IPS-20b (cell line): ENCODE measurements around the gene CYSRT1.

Experiments
- H3K27ac ChIP-seq: one replicate; pipeline ENCODE4 v1.5.1; 2013; ENCODE audit warnings: low read length
- H3K27me3 ChIP-seq: 2 replicates; pipeline ENCODE4 v1.6.1; 2013; ENCODE audit warnings: mild to moderate bottlenecking, low read length, inconsistent platforms; ENCODE audit not compliant: insufficient read depth
- H3K36me3 ChIP-seq: 2 replicates; pipeline ENCODE4 v1.6.1; 2013; ENCODE audit warnings: low read depth, mild to moderate bottlenecking, inconsistent platforms, low read length, moderate library complexity; ENCODE audit not compliant: insufficient read depth
- H3K4me1 ChIP-seq: 2 replicates; pipeline ENCODE4 v1.6.1; 2013; ENCODE audit warnings: mild to moderate bottlenecking, control low read depth, inconsistent platforms, low read length, moderate library complexity; ENCODE audit not compliant: insufficient read depth
- H3K4me3 ChIP-seq: 2 replicates; pipeline ENCODE4 v1.5.1; 2013; ENCODE audit warnings: mild to moderate bottlenecking, low read length, inconsistent platforms
- H3K9ac ChIP-seq: 2 replicates; pipeline ENCODE4 v1.6.1; 2013; ENCODE audit warnings: low read depth, mild to moderate bottlenecking, inconsistent platforms, low read length, moderate library complexity
- H3K9me3 ChIP-seq: 2 replicates; pipeline ENCODE4 v1.6.1; 2013; ENCODE audit warnings: mild to moderate bottlenecking, low read depth, low read length, inconsistent platforms; ENCODE audit not compliant: insufficient read depth

Gene CYSRT1

GRCh38 chr9:137201205-137201868, 23.6 kb upstream of the CYSRT1 start:
- Histone ChIP-seq H3K27me3 (no peaks in the 10 kb centered on the region), H3K27ac (peak overlapping the region; percentile 55), H3K9ac (peak overlapping the region; percentile 88), H3K4me3 (peak overlapping the region; percentile 87), H3K36me3 (no peaks in the 10 kb centered on the region), H3K4me1 (peaks cover 5% of the 10 kb centered on the region), H3K9me3 (no peaks in the 10 kb centered on the region)

- H3K9me3 ChIP-seq: no peaks in the 10 kb centered on the region
- H3K4me3 ChIP-seq: no peak overlapping the region
- H3K27me3 ChIP-seq: no peaks in the 10 kb centered on the region
- no peak overlapping the region for H3K9ac ChIP-seq
- peaks cover 10% of the 10 kb centered on the region; the same call in 1 of the 2 replicates for H3K36me3 ChIP-seq
- peaks cover 9% of the 10 kb centered on the region for H3K4me1 ChIP-seq
- H3K27ac ChIP-seq: no peak overlapping the region
Observed at GRCh38 chr9:137202966-137203365, 22.0 kb upstream of the CYSRT1 start.

- Histone ChIP-seq H3K4me3 (peak overlapping the region; percentile 99), H3K9ac (peak overlapping the region; percentile 98; the same call in 1 of the 2 replicates), H3K36me3 (peaks cover 20% of the 10 kb centered on the region; the same call in 1 of the 2 replicates), H3K27me3 (no peaks in the 10 kb centered on the region), H3K4me1 (peaks cover 9% of the 10 kb centered on the region), H3K9me3 (no peaks in the 10 kb centered on the region), H3K27ac (no peak overlapping the region)
Observed at GRCh38 chr9:137204731-137205125, 20.2 kb upstream of the CYSRT1 start.

GRCh38 chr9:137205126-137206069, 19.6 kb upstream of the CYSRT1 start, which contains the start of the genes NDOR1 and TMEM203:
NDOR1 (plus strand) TSS chr9:137205700; CDS start chr9:137205778, 78 bp downstream.
TMEM203 (minus strand) TSS chr9:137205648; CDS start chr9:137205414, 234 bp downstream.
- no peak within 1 kb of the TSS for H3K27ac ChIP-seq
- peaks cover 20% of the 10 kb centered on the region; the same call in 1 of the 2 replicates for H3K36me3 ChIP-seq
- H3K4me3 ChIP-seq: peak within 1 kb of the TSS; percentile 99
- peak within 1 kb of the TSS; percentile 98 for H3K9ac ChIP-seq
- no peaks in the 10 kb centered on the region for H3K27me3 ChIP-seq
- peaks cover 9% of the 10 kb centered on the region for H3K4me1 ChIP-seq
- H3K9me3 ChIP-seq: no peaks in the 10 kb centered on the region

- H3K4me3 ChIP-seq: peak overlapping the region; percentile 99
- H3K27ac ChIP-seq: no peak overlapping the region
- H3K9ac ChIP-seq: peak overlapping the region; percentile 98; the same call in 1 of the 2 replicates
Observed at GRCh38 chr9:137206602-137207001, 18.4 kb upstream of the CYSRT1 start.

GRCh38 chr9:137211532-137211931, 13.4 kb upstream of the CYSRT1 start:
- no peaks in the 10 kb centered on the region for H3K9me3 ChIP-seq
- H3K36me3 ChIP-seq: peaks cover 37% of the 10 kb centered on the region
- H3K9ac ChIP-seq: no peak overlapping the region
- H3K4me3 ChIP-seq: no peak overlapping the region
- no peak overlapping the region for H3K27ac ChIP-seq
- peaks cover 2% of the 10 kb centered on the region for H3K4me1 ChIP-seq
- H3K27me3 ChIP-seq: no peaks in the 10 kb centered on the region

More at GRCh38 chr9:137206602-137207001, 18.4 kb upstream of the CYSRT1 start:
- no peaks in the 10 kb centered on the region for H3K27me3 ChIP-seq
- H3K9me3 ChIP-seq: no peaks in the 10 kb centered on the region
- peaks cover 20% of the 10 kb centered on the region; the same call in 1 of the 2 replicates for H3K36me3 ChIP-seq
- peaks cover 9% of the 10 kb centered on the region for H3K4me1 ChIP-seq

- no peak overlapping the region for H3K4me3 ChIP-seq
- no peaks in the 10 kb centered on the region for H3K27me3 ChIP-seq
- H3K9me3 ChIP-seq: no peaks in the 10 kb centered on the region
- no peak overlapping the region for H3K27ac ChIP-seq
- peaks cover 32% of the 10 kb centered on the region for H3K36me3 ChIP-seq
- H3K9ac ChIP-seq: no peak overlapping the region
- no peaks in the 10 kb centered on the region for H3K4me1 ChIP-seq
Observed at GRCh38 chr9:137212520-137212919, 12.5 kb upstream of the CYSRT1 start.

GRCh38 chr9:137213160-137214060, 11.6 kb upstream of the CYSRT1 start:
- H3K9me3 ChIP-seq: no peaks in the 10 kb centered on the region
- H3K4me1 ChIP-seq: no peaks in the 10 kb centered on the region
- H3K9ac ChIP-seq: no peak overlapping the region
- no peak overlapping the region for H3K27ac ChIP-seq
- H3K36me3 ChIP-seq: peaks cover 29% of the 10 kb centered on the region
- no peaks in the 10 kb centered on the region for H3K27me3 ChIP-seq
- no peak overlapping the region for H3K4me3 ChIP-seq

GRCh38 chr9:137214620-137215019, 10.4 kb upstream of the CYSRT1 start:
- Histone ChIP-seq H3K4me1 (no peaks in the 10 kb centered on the region), H3K27ac (no peak overlapping the region), H3K9ac (no peak overlapping the region), H3K9me3 (no peaks in the 10 kb centered on the region), H3K36me3 (peaks cover 18% of the 10 kb centered on the region), H3K4me3 (no peak overlapping the region), H3K27me3 (no peaks in the 10 kb centered on the region)

- Histone ChIP-seq H3K4me1 (no peaks in the 10 kb centered on the region), H3K27ac (no peak overlapping the region), H3K36me3 (peaks cover 18% of the 10 kb centered on the region), H3K27me3 (no peaks in the 10 kb centered on the region), H3K9me3 (no peaks in the 10 kb centered on the region), H3K9ac (no peak overlapping the region), H3K4me3 (no peak overlapping the region)
Observed at GRCh38 chr9:137215196-137215986, 9.6 kb upstream of the CYSRT1 start.
